ENCODE data around the gene CTDSPL.
"Not testable (repeated sequence)": the region's sequence is repeated elsewhere in the genome, so short reads cannot be mapped to it uniquely, and the experiment has no call there.

Gene CTDSPL

GRCh38 chr3:38026856-38027255, 165.2 kb downstream of the CTDSPL start:
- no peak for DNase-seq

DNA sequence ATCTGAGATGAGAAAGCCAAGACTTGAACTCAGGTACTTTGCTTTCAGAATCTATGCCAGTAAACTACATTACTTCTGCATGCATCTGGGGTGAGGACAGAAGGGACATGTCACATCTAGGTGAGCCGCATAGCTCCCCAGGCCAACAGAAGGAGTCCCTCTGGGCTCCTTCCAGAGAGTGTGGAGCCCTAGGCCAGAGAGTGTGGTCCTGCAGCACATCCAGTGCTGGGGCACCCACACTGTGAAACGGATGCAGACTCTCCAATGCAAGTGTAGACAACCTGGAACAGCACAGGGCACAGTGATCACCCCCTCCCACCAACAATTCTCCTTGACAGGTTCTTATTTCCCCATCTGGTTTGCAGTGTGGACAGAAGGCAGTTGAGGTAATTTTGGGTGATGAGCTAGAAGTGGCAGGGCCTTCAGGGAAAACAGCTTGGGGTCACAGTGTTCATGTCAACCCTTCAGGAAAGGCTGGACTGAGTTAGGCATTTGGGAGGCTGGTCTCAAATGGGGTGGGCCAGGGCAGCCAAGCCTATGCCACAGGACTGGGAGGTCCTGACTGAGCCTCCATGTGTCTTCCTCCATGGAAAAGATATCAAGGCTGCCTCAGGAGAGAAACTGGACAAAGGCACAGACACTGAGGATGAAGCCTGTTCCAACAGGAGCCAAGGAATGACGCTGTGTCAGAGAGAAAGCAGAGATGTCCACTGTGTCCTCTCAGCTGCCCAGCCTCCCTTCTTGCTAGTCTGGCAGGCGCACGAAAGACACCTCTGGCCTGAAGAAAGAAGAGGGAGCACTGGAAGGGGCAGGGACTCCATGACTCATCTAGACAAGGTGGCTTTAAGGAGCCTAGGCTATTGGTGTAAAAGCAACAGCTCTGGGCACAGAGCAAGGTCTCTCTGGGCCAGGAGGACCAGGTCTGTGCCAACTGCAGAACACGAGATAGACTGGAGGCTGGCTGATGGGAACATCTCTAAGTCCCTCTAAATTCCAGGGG, 166.1 kb downstream of the CTDSPL start:
- DNase-seq = no peak

- DNase-seq = no peak
Observed at GRCh38 chr3:38028621-38029361, 167.1 kb downstream of the CTDSPL start.

- DNase-seq = no peak
Observed at GRCh38 chr3:38029400-38030125, 167.9 kb downstream of the CTDSPL start, which contains the start of gene PLCD1. Gene PLCD1 (minus strand): TSS chr3:38029642. CDS start chr3:38029539, 103 bp downstream.

GRCh38 chr3:38030126-38031021, 168.7 kb downstream of the CTDSPL start:
- no peak for DNase-seq

- no peak for DNase-seq
Observed at GRCh38 chr3:38031022-38031994, 169.6 kb downstream of the CTDSPL start.

DNA sequence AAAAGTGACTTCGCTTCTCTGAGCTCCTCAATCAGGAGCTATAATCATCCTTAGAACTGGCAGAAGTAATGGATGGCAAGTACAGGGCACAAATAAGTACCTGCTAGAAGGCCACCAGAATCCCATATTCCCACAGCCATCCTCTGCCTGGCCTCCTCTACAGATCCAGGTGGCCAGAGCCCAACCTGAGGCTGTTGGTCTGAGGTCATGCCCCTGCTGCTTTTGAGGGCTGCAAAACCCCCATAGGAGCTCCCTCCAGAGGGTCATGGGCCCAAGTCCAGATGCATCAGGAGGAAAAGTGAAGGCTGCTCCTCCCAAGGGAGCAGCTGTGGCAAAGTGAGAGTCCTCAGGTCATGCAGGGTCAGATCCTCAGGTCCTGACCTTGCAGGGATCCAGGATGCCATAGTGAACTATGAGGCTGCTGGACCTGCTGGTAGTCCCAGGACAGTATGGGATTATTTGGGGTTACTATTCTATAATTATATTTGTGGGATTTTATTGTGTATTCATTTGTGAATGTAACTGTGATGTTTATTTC, 170.7 kb downstream of the CTDSPL start:
- no peak for DNase-seq

- not testable (repeated sequence) for DNase-seq
Observed at GRCh38 chr3:38033586-38033985, 171.9 kb downstream of the CTDSPL start.

All from cerebellar nuclear complex (tissue), 1 donor.